ENCODE data around the gene RSPH1.

DNA sequence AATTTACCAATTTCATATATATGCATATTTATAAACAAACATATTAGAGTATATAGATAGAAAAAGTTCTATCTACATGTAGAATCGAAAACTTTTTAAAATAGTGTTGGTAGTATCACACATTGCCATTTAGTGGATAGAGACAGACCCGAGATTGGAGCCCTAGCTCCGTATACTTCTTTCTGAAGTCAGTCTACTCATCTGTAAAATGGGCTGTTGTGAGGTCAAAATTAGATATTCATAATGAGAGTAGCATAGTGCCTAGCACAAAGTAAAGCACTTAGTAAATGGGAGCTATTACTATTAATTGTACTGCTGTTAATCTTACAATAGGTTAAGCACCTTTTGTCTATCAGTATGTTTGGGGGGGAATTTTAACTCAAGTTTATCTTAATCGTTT, 4.2 kb upstream of the RSPH1 start:
- TF ChIP-seq CTCF (IDR thresholded peaks at IDR 0.05; ENCODE audit: borderline replicate concordance, extremely low read depth, low read length, poor library complexity, severe bottlenecking) = no peak
- TF ChIP-seq EZH2 (IDR thresholded peaks at IDR 0.05; ENCODE audit: borderline replicate concordance, low read depth, low read length, severe bottlenecking) = no peak
